ELR (cell line): Measurements from ENCODE around the gene FAF1.
"Not testable (repeated sequence)": the region's sequence is repeated elsewhere in the genome, so short reads cannot be mapped to it uniquely, and the experiment has no call there.

Experiments
- DNase-seq: peaks from one replicate; pipeline ENCODE4 v3.0.0-alpha.2; 2015; ENCODE audit warnings: low read depth

FAF1 gene

DNA sequence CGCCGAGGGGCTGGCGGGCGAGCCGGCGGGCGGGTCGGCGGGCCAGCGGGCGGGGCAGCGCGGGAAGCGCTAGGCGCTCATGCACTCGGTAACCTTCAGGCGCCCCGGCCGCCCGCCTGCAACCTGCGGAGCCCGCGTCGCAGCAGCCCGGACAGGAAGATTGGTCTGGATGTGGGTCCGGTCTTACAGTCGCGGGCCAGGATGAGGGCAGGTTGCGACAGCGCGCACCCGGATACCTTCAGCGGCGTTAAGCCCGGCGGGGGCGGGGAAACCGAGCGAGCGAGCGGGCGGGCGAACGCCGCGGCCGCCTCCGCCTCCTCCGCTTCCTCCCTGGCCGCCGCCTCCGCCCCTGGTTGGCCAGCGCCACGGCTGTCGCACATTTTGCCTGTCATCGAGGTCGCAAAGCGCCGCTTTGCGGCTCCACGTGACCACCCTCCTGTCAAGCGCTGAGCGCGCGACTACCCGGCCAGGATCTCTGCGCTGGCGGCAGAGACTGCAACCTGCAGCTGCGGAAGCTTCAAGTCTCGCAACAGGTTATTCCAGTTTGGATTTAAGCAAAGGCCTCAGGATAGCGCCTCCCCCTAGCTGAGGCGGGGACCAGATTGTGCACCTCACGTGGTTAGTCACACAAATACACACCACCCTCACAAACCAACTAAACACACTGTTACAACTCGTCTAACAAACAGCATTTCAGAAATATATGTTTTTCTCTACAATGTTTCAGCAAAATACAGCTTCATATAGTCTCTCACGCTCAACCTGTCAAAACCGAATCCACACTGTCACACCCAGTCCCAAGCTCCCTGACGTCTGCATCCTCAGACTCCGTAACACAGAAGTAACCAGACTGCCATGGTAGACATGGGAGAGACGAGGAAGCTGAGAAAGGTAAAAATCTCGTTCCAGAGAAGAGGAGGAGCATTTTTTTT lies at the start of gene FAF1:
TSS of gene FAF1 (minus strand) at position 355 of the 932 bp plus-strand sequence. CDS start 456 bp downstream, outside the sequence.
- DNase-seq, result peak; percentile 98

DNA sequence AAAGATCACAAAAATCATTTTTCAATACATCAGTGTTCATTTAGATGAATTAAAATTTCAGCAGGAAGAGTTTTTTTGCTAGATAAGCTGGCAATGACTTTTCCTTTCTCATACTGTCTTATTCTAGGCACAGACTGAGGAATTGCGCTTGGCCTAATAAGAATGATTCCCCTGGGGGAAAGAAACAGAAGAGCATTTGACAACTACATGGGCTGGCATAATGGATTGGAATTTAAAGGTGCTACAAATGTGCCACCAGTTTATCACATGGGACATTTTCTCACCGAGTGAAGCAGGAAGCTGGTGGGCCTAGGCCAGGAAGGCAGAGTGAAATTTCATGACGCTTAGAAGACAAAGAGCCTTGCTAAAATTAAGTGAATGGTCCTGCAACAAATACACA lies 49.3 kb upstream of the FAF1 start:
- DNase-seq, result no peak

DNA sequence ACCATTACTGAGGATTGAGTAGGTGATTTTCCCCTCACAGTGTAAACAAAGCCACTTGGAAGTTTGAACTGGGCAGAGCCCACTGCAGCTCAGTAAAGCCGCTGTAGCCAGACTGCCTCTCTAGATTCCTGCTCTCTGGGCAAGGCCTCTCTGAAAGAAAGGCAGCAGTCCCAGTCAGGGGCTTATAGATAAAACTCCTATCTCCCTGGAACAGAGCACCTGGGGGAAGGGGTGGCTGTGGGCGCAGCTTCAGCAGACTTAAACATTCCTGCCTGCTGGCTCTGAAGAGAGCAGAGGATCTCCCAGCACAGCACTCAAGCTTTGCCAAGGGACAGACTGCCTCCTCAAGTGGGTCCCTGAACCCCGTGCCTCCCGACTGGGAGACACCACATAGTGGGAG lies 45.5 kb upstream of the FAF1 start:
- not testable (repeated sequence) for DNase-seq

DNA sequence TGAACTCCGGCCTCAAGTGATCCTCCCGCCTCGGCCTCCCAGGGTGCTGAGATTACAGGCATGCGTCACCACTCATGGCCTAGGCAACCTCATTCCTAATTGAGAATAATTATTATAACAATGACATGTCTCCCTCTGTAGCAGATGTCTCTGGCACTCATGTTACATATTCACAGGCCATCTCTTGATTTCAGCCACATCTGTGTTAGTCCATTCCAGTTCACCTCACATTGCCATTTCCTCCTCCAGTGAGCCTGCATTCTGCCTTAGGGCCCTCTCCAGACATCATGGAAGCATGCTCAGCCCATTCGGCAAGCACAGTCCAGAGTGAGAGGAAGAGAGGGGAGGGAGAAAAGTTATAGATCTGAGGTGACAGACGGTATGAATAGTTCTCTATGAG lies 42.4 kb upstream of the FAF1 start:
- no peak for DNase-seq

DNA sequence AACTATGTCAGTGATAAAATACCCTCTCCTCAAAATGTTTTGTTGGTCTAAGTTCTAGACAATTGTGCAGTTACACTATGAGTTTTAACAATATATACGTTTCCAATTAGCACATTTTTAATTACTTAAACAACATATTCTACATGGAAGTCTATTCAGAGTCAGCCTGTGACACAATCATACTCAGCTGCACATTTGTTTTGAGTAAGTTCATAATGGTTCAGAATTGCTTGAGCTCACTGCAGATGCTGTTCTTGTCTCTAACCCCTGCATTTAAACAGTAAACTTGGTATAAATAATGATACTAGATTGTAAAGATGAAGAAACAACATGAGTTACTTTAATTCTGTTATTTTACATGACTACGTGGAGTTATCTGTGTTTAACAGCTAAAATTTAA lies 40.6 kb upstream of the FAF1 start:
- DNase-seq, result no peak

DNA sequence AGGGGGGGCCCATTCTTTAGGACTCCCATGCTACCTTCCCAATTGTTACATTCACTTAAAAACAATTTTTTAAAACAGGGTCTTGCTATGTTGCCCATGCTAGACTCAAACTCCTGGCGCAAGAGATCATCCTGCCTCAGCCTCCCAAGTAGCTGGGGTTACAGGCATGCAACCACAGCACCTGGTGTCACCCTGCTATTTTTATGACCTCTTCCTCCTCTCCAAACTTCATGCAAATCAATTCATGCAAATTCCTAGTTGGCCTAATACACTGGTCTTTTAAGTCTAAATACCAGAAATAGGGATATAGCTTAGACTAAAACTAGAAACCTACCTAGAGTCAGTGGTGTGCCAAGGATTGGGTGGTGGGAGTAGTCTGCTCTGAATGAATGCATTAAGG lies 40.1 kb upstream of the FAF1 start:
- no peak for DNase-seq

DNA sequence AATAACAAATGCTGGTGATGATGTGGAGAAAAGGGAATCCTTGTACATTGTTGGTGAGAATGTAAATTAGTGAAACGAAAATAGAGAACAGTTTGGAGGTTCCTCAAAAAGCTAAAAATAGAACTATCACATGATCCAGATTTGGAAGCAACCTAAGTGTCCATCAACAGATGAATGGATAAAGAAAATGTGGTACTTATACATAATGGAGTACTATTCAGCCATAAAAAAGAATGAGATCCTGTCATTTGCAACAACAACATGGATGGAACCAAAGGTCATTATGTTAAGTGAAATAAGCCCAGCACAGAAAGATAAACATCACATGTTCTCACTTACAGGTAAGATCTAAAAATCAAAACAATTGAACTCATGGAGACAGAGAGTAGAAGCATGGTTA lies 39.3 kb upstream of the FAF1 start:
- not testable (repeated sequence) for DNase-seq

DNA sequence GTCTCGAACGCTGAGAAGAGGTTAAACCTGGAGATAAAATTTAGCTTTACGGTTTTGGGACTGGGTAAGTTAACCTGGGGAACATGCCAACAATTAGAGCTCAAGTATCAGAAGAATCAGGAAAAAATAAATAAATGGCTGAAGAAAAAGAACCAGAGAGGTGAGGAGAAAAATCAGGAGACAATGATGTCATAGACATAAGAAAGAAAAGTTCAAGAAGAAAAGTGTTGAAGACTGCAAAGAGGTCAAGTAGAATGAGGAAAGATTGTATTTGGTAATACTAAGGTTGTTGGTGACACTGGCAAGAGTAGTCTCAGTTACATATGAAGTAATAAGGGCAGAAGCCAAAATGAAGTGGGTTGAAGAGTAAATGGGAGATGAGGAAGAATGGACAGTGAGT lies 36.0 kb upstream of the FAF1 start:
- DNase-seq, result no peak

DNA sequence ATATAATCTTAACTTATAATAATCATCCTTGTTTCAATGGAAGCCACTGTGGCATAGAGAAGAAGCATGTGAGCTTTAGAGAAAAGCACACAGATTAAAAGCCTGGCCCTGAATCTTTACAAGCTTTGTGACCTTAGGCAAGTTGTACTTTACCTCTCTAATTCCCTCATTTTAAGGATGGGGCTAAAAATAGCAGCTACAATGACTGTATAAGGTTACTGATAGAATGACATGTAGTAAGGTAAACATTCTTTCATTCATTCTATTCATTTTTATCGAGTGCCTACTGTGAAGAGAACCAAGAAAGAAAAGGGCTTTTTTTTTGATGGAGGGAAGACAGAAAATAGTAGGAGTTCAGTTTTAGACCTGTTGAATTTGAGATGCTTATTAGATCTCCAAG lies 35.6 kb upstream of the FAF1 start:
- DNase-seq, result no peak

DNA sequence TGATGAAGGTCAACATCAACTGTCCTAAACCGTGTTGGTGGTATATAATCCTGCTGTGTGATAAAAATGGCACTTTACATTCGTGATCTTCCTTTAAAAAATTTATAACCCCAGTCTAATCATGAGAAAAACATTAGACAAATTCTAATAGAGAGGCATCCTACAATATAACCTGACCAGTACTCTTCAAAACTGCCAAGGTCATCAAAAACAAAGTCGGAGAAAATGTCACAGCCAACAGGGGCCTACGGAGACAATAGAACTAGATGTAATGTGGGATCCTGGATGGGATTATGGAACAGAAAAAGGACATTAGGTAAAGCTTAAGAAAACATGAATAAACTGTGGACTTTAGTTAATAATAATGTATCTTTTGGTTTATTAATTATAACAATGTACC lies 34.9 kb upstream of the FAF1 start:
- DNase-seq, result no peak

DNA sequence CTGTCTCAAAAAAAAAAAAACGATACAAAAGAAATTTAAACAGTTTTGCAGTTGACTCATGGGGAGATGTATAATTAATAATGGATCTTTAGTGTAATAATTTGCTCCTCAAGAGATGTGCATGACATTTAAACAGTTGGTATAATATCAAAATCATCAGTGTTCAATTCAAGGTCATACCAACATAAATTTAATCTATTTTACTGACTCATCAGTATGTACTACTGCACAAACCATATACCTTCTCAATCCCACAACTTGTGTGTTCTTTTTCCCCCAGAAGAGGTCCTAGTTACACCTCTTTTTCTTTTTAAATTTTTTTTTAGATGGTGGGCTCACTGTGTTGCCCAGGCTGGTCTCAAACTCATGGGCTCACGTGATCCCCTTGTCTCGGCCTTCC lies 33.6 kb upstream of the FAF1 start:
- DNase-seq, result no peak

DNA sequence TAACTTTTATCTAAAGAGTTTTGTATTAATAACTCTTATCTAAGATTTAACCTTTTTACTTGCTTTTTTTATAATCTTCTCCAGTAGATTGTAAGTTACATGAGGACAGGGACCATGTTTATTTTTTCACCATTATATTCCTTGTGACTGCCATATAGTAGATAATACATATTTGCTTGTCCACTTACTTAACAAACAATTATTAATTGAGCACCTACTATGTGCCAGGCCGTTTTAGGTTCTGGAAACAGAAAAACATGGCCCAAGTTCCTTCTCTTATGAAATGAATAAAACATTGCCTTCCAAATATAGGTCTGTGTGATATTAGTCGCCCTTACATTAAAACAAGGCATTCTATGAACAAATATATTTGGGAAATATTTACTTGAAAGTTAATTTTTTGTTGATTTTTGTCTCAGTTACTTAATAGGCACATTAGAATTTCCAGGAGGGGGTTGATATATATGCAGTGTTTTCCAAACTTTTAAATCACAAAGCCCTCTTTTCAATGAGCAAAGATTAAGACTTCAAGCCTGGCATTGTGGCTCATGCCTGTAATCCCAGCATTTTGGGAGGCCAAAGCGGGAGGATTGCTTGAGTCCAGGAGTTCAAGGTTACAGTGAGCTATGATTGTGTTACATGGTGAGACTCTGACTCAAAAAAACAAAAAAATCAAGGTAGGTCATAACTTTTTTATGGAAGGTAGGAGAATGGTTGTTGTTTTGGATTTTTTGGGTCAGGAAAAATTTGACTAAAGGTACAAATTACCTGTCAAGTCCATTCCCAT lies 32.7 kb upstream of the FAF1 start:
- no peak for DNase-seq

DNA sequence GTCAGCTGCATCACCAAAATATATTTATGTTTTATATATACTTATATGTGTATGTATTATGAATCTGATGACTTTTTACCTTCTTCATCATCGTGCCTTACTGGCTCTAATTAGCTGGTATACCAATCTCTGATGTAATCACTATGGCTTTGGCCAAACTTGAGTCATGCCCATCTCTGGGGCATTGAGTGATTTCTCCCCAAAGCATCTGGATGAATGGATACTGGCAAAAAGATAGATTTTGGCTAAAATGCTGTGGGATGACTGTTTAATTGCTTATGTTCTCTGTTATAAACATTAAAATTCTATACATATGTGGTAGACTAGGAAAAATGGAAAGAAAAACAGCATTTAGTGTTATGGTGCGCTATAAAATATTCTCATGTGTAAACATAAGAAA lies 29.6 kb upstream of the FAF1 start:
- DNase-seq, result peak; percentile 43

DNA sequence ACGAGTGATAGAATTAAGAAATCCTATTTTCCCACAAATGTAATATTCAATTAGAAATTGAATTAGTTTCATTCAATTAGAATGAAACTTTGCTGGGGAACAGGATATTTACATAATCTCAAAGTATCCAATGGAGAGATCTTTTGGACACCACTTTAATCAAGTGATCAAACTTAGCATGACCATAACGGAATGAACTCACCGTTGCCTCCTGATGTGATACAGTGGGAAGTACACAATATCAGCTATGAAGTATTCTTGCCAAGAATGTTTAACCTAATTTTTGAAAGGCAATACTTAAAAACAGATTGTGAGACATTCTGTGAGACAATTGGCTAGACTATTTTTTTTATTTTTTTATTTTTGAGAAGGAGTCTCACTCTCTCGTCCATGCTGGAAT lies 26.6 kb upstream of the FAF1 start:
- DNase-seq, result no peak

DNA sequence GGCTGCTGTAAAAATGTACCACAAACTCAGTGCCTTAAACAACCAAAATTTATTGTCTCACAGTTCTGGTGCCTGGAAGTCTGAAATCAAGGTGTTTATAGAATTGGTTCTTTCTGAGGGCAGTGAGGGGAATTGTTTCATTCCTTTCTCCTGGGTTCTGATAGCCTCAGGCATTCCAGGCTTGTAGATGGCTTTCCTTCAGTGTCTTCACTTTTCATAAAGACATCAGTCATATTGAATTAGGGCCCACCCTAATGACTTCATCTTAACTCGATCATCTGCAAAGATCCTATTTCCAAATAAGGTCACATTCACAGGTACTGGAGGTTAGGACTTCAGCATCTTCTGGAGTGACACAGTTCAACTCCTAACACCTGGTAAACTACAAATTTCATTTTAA lies 25.0 kb upstream of the FAF1 start:
- DNase-seq, result no peak

DNA sequence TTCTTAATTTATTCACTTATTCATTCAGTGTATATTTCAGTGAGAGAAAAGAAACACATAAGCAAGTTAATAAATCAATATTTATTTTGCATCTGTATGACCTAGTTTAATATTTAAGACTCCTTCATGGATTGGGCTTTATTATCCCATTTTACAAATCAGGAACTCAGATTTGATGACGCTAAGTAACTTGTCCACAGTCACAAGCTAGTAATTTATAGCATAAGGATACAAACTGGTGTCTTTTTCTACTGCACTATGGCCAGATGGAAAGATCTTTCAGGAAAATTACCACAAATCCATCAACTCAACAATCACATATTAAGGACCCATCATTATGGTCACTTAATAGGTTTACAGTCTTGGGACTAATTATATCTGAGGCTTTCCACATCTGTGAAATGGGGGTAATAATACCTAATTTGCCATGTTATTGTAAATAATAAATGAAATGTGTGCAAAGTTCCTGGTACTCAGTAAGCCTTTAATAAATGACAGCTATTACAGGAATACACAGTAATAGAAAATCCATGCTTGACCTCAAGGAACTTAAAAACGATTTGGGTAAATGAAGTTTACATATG lies 23.2 kb upstream of the FAF1 start:
- DNase-seq, result no peak

DNA sequence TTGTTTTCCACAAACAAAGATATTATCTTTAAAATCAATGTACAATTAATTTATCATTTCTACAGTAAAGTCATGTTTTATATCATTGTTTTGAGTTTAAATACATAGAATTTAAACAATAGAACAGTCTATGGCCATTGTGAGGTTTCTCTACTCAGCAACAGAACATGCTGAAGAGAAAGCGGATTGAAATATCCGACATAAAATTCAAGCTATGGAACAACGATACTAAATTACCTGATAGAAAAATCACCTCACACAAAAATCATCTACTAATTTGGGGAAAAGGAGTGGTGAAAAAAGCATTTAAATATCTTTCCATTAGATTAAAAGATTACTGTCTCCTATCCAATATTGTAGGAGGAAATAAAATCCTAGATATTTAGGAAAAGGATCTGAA lies 22.5 kb upstream of the FAF1 start:
- no peak for DNase-seq

DNA sequence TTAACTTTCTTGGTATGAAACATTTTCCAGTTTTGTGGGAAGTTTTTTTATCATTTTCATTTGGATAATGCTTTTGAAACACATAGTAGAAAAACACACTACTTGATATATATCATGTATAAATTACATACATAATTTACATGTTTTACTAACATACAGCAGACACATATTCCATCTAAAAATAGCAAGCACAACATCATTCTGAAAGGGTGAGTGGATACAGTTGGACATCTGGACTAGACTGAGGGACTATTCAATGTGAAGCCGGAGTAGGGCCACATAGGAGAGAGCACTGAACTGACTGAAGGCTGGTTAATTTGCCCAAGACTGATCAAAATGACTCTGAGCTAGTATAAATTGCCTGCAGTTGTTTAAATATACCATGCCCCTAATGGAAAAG lies 21.7 kb upstream of the FAF1 start:
- DNase-seq, result no peak

DNA sequence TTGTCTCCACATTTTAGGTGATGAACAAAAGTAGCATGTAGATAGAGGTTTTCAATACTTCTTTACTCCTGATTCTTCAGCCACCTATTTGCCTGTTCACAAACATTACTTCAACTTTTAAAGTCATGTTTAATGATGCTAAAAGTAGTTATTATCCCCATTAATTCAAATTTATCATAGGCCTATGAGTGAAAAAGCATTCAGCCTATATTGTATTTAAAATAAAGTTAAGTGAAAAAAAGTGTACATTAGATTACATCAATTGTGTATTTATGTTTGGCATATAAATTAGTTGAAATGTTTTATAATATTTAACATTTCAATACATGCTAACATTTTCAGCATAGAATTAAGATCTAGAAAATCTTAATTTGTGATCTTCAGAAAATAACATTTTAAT lies 20.4 kb upstream of the FAF1 start:
- no peak for DNase-seq

DNA sequence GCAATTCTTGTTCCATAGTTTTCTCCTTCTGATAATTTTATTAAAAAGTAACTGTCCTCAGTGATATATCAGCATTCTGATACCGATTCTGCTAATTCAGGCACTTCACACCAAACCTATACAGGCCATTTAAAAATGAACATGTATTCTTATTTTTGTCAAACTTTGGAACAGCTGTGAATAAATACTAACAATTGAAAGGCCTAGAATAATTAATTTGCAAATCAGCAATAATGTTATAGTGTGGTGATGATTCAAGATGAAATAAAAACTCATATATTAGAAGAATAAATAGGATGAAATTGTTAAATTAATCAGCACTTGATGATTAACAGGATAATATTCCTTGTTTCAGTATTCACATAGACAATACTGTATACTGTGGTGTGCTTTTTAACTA lies 19.9 kb upstream of the FAF1 start:
- DNase-seq, result no peak

DNA sequence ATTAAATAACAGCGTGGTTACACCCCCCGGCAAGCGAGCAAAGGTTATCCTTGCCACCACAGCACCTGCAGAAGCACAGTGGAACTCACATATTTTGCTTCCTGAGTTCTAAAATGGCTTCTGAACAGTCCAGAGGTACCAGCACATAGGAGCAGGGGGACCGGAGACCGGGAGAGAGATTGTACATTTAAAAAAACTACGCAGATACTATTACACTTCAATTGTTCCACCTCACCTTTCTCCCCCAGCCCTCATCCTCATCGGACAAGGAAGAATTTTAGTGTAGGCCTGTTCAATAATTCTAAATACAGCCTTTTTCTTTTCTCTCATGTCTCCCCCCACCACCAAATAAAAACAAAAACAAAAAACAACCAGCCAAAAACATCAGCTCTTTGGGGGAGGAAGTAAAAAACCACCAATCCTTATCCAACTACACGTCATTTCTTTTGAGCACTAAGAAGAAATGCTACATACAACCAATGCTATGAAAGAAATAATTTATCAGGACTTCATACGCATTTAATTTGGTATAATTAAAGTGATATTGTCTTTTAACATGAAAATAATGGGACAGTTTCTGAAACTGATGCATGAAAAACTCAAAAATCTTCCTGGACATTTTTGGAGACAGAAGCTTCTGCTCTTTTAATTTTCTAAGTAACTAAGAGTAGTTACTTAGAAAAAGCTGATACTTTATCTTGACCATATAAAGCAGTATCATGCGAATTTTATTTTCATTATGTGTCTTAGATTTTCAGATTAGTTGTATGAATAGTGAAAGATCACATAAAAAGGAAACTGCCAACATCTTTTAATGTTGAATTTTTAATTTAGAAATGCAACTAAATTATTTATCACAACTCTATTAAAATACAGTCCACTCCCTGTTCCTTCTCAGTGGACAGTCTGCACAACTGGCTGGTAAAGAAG lies 19.1 kb upstream of the FAF1 start:
- DNase-seq, result peak; percentile 62
